ENCODE data around the gene ZNF30. TPM values are rescaled to one million over a fixed set of nuclear protein-coding genes. Genes with fewer than 3 reads are reported as not detected.
A peak's percentile ranks its signal among the peaks of the same experiment; 100 is the strongest.

The ZNF30 gene
- total RNA-seq, 1 donor from 2014 or later: 7.7 TPM

- Mint-ChIP-seq H3K4me3 (ENCODE audit: low read depth) (no peak overlapping the region), H3K36me3 (ENCODE audit: insufficient read depth) (peaks cover 69% of the 10 kb centered on the region), H3K27ac (no peak overlapping the region), H3K27me3 (no peaks in the 10 kb centered on the region), H3K4me1 (ENCODE audit: low read depth) (no peaks in the 10 kb centered on the region), H3K9me3 (ENCODE audit: low read depth) (peaks cover 48% of the 10 kb centered on the region)
- DNase-seq (ENCODE audit: low spot score, unreplicated experiment): no peak
- no peak for TF ChIP-seq CTCF (IDR thresholded peaks at IDR 0.05; ENCODE audit: unreplicated experiment)
These were observed 17.3 kb downstream of the ZNF30 start for GRCh38 chr19:34943861-34944573.

- no peak for DNase-seq (ENCODE audit: low spot score, unreplicated experiment)
- Mint-ChIP-seq H3K4me3 (ENCODE audit: low read depth) (no peak overlapping the region), H3K36me3 (ENCODE audit: insufficient read depth) (peaks cover 86% of the 10 kb centered on the region), H3K9me3 (ENCODE audit: low read depth) (peaks cover 64% of the 10 kb centered on the region), H3K27me3 (no peaks in the 10 kb centered on the region), H3K4me1 (ENCODE audit: low read depth) (no peaks in the 10 kb centered on the region), H3K27ac (no peak overlapping the region)
- no peak for TF ChIP-seq CTCF (IDR thresholded peaks at IDR 0.05; ENCODE audit: unreplicated experiment)
These were observed 26.4 kb downstream of the ZNF30 start for GRCh38 chr19:34953092-34953491.

- H3K4me3 Mint-ChIP-seq (ENCODE audit: low read depth): no peak overlapping the region
- H3K27ac Mint-ChIP-seq: peak overlapping the region; percentile 82
- TF ChIP-seq CTCF (IDR thresholded peaks at IDR 0.05; ENCODE audit: unreplicated experiment): no peak
- H3K4me1 Mint-ChIP-seq (ENCODE audit: low read depth): peaks cover 14% of the 10 kb centered on the region
- H3K36me3 Mint-ChIP-seq (ENCODE audit: insufficient read depth): peaks cover 90% of the 10 kb centered on the region
- no peaks in the 10 kb centered on the region for H3K27me3 Mint-ChIP-seq
- H3K9me3 Mint-ChIP-seq (ENCODE audit: low read depth): peaks cover 62% of the 10 kb centered on the region
- DNase-seq (ENCODE audit: low spot score, unreplicated experiment): no peak
These were observed 31.4 kb downstream of the ZNF30 start for GRCh38 chr19:34957830-34958751.

GRCh38 chr19:34959021-34959420 lies 32.3 kb downstream of the ZNF30 start:
- Mint-ChIP-seq H3K36me3 (ENCODE audit: insufficient read depth) (peaks cover 81% of the 10 kb centered on the region), H3K9me3 (ENCODE audit: low read depth) (peaks cover 53% of the 10 kb centered on the region), H3K4me1 (ENCODE audit: low read depth) (peaks cover 16% of the 10 kb centered on the region), H3K27me3 (no peaks in the 10 kb centered on the region), H3K4me3 (ENCODE audit: low read depth) (peak overlapping the region; percentile 5), H3K27ac (peak overlapping the region; percentile 82)
- TF ChIP-seq CTCF (IDR thresholded peaks at IDR 0.05; ENCODE audit: unreplicated experiment): no peak
- no peak for DNase-seq (ENCODE audit: low spot score, unreplicated experiment)

GRCh38 chr19:34960103-34960805 lies 33.6 kb downstream of the ZNF30 start:
- Mint-ChIP-seq H3K4me1 (ENCODE audit: low read depth) (peaks cover 16% of the 10 kb centered on the region), H3K36me3 (ENCODE audit: insufficient read depth) (peaks cover 73% of the 10 kb centered on the region), H3K4me3 (ENCODE audit: low read depth) (peak overlapping the region; percentile 26), H3K27me3 (no peaks in the 10 kb centered on the region), H3K27ac (peak overlapping the region; percentile 23), H3K9me3 (ENCODE audit: low read depth) (peaks cover 48% of the 10 kb centered on the region)
- TF ChIP-seq CTCF (IDR thresholded peaks at IDR 0.05; ENCODE audit: unreplicated experiment): no peak
- DNase-seq (ENCODE audit: low spot score, unreplicated experiment): no peak

All from progenitor cell of endocrine pancreas (in vitro differentiated cells).